Kidney (tissue), 14 donors: Measurements from ENCODE around the gene SNTA1. TPM values are rescaled to one million over a fixed set of nuclear protein-coding genes. Genes with fewer than 3 reads are reported as not detected.

ENCODE experiments used
- DNase-seq, 5 donors: peaks; one replicate each; pipeline ENCODE4 v3.0.0-alpha.2; 2013 to 2020
- FAIRE-seq: peaks from 2 replicates; lab custom pipeline; 2012; peaks lifted over from hg19 to GRCh38; lab: Jason Lieb, UNC
- H3K27ac ChIP-seq, 2 donors: one replicate each; pipeline ENCODE4 v1.7.0; 2013; ENCODE audit warnings: low read depth in 2 of 2, low read length in 2 of 2, inconsistent platforms in 1 of 2
- H3K27me3 ChIP-seq: one replicate; pipeline ENCODE4 v1.7.1; 2013; ENCODE audit warnings: low read length, inconsistent platforms; ENCODE audit not compliant: control insufficient read depth, insufficient read depth
- H3K36me3 ChIP-seq, 3 donors: one replicate each; pipeline versions ENCODE4 v1.7.0 to v1.7.1; 2013; ENCODE audit warnings: low read length in 3 of 3, control low read depth in 1 of 3, inconsistent platforms in 1 of 3; ENCODE audit not compliant: insufficient read depth in 3 of 3, control insufficient read depth in 2 of 3
- H3K4me1 ChIP-seq, 3 donors: one replicate each; pipeline versions ENCODE4 v1.7.0 to v1.7.1; 2013; ENCODE audit warnings: low read length in 3 of 3, inconsistent platforms in 1 of 3, low read depth in 1 of 3; ENCODE audit not compliant: control insufficient read depth in 2 of 3, insufficient read depth in 2 of 3
- H3K4me3 ChIP-seq, 3 donors: one replicate each; pipeline versions ENCODE4 v1.7.0 to v1.8.1; 2013; ENCODE audit warnings: low read length in 3 of 3, control low read depth in 1 of 3, inconsistent platforms in 1 of 3
- H3K9ac ChIP-seq, 3 donors: one replicate each; pipeline versions ENCODE4 v1.7.0 to v1.7.1; 2013; ENCODE audit warnings: low read length in 3 of 3, control low read depth in 1 of 3, inconsistent platforms in 1 of 3
- H3K9me3 ChIP-seq, 3 donors: one replicate each; pipeline versions ENCODE4 v1.7.0 to v1.7.1; 2013; ENCODE audit warnings: low read length in 3 of 3, control low read depth in 1 of 3, inconsistent platforms in 1 of 3; ENCODE audit not compliant: control insufficient read depth in 2 of 3, insufficient read depth in 1 of 3
- intact Hi-C: fragments of 100-400 bp; cut with DNase I; formaldehyde crosslinking; loops from one replicate; pipeline ENCODE4 v1.11.1; 2022
- polyA plus RNA-seq: library from polyadenylated mRNA; stranded (reverse); fragments of 350-450 nt; fragmentation: Illumina TruSeq; extraction: RNeasy Lipid Tissue Mini Kit (QIAGEN cat#74804); gene quantifications from one replicate; pipeline ENCODE4 v1.2.3, GENCODE V29; 2014; ENCODE audit warnings: low read depth, low replicate concordance; ENCODE audit not compliant: insufficient read depth
- total RNA-seq: library from RNA; stranded (reverse); fragmentation: NEBNext Ultra II Directional; extraction: Animal tissue kit (Norgen Biotek cat#: 25700); gene quantifications from one replicate; pipeline ENCODE4 v1.2.1, GENCODE V29; 2021
- TF ChIP-seq, protein P1 (sequence below): IDR thresholded peaks from 3 replicates; pipeline ENCODE4 v1.5.1; 2012; ENCODE audit warnings: mild to moderate bottlenecking, moderate library complexity, borderline replicate concordance; ENCODE audit not compliant: insufficient read depth; ENCODE audit errors: extremely low read depth
- donor health status: control.
- donor health status: control.
- donor health status: control.
- donor health status: control.
- donor health status: control.
- donor health status: DM: yes; HTN: yes; CAD: no.
- donor health status: Normal renal cell carcinoma (clear cell type).

SNTA1 gene
- total and polyA plus RNA-seq, 2 donors from 2014 or later, result 12.2 to 53.6 TPM

DNA sequence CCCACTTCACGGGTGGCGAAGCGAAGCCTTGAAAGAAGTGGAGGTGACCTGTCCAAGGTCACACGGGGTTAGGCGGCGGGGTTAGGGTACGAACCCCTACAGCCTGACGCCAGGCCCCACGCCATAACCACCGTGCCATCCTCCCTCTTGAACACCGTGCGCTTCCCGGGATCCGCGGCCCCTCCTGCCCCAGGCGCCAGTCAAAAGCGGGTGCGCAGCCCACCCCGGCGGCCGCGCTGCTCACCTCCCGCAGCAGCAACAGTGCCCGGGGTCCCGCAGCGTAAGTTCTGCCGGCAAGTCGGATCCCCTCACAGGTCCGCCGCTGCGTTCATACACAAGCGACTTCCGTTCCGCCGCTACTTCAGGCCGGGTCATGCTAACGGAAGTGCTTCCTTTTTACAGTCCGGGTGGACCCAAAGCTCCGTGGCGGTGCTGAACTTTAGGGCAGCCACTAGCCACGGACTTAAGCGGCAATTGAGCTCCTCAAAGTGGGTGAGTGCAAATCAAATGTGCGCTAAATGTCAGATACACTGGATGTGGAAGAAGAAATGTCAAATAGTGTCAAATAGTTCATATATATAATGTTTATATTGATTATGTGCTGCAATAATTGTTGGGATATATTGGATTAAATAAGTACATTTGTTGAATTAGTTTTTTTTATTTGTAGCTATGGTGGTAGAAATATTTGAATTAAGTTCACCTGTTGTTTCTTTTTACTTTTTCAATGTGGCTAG, 42.2 kb downstream of the SNTA1 start, which contains the start of gene CDK5RAP1:
Gene CDK5RAP1 (minus strand): TSS at position 336 of the 737 bp plus-strand sequence. CDS start 4,455 bp downstream, outside the sequence.
- no peaks in the 10 kb centered on the region for H3K36me3 ChIP-seq
- H3K4me1 ChIP-seq, result peaks cover 4 to 18% (median 10%) of the 10 kb centered on the region in 3 donors
- TF ChIP-seq, protein P1, sequence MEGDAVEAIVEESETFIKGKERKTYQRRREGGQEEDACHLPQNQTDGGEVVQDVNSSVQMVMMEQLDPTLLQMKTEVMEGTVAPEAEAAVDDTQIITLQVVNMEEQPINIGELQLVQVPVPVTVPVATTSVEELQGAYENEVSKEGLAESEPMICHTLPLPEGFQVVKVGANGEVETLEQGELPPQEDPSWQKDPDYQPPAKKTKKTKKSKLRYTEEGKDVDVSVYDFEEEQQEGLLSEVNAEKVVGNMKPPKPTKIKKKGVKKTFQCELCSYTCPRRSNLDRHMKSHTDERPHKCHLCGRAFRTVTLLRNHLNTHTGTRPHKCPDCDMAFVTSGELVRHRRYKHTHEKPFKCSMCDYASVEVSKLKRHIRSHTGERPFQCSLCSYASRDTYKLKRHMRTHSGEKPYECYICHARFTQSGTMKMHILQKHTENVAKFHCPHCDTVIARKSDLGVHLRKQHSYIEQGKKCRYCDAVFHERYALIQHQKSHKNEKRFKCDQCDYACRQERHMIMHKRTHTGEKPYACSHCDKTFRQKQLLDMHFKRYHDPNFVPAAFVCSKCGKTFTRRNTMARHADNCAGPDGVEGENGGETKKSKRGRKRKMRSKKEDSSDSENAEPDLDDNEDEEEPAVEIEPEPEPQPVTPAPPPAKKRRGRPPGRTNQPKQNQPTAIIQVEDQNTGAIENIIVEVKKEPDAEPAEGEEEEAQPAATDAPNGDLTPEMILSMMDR, result no peak
- no peaks in the 10 kb centered on the region for H3K9me3 ChIP-seq
- H3K27me3 ChIP-seq, result no peaks in the 10 kb centered on the region
- H3K9ac ChIP-seq, result peak within 1 kb of the TSS; percentile 81 to 99 (median 98)
- H3K4me3 ChIP-seq, result peak within 1 kb of the TSS; percentile 99 to 100 (median 100)
- peak; percentile 89 to 96 (median 93) for DNase-seq
- no peak for FAIRE-seq
- no peak within 1 kb of the TSS for H3K27ac ChIP-seq
- intact Hi-C loops, result no loop called here

DNA sequence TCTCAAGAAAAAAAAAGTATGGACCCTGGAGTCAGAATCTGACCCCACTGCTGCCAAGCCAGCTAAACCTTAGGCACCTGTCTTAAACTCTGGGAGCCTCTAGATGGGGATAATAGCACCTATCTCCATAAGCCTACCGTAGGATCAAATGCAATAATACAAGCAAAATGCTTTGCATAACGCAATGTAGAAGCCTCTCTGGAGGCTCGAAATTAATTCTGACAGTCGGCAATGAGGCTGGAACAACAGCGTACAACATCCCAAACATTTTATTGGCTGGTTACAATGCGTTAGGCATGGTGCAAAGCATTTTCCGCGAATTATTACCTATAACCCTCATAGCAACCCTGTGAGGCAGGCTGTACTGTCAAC, 42.8 kb downstream of the SNTA1 start:
- no peak overlapping the region for H3K27ac ChIP-seq
- peak overlapping the region; percentile 99 to 100 (median 100) for H3K4me3 ChIP-seq
- TF ChIP-seq, protein P1, result no peak
- H3K27me3 ChIP-seq, result no peaks in the 10 kb centered on the region
- no peaks in the 10 kb centered on the region for H3K9me3 ChIP-seq
- intact Hi-C loops, result no loop called here
- DNase-seq (peak in 3 of 5 donors; percentile 30 to 37 (median 32)), FAIRE-seq (no peak)
- H3K36me3 ChIP-seq, result peaks cover 0 to 3% (median 0%) of the 10 kb centered on the region in 3 donors
- H3K9ac ChIP-seq, result peak overlapping the region; percentile 81 to 99 (median 98)
- peaks cover 4 to 18% (median 10%) of the 10 kb centered on the region in 3 donors for H3K4me1 ChIP-seq

DNA sequence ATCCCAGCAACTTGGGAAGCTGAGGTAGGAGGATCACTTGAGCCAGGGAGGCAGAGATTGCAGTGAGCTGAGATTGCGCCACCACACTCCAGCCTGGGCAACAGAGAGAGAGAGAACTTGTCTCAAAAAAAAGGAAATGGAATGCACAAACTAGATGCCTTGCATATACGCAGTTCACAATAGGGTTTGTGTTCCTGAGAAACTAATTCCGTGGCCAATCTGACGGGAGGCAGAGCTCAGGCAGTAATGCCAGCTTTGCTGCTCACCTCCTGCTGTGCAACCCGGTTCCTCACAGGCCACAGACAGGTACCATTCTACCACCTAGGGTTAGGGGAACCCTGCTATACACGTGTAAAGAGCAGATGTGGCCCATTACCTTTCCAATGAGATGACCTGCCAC, 43.6 kb downstream of the SNTA1 start:
- TF ChIP-seq, protein P1, result no peak
- Histone ChIP-seq H3K4me3 (peak overlapping the region in 2 of 3 donors; percentile 16 to 99), H3K9me3 (no peaks in the 10 kb centered on the region), H3K27ac (no peak overlapping the region), H3K4me1 (peaks cover 4 to 18% (median 10%) of the 10 kb centered on the region in 3 donors), H3K36me3 (peaks cover 0 to 4% (median 0%) of the 10 kb centered on the region in 3 donors), H3K9ac (peak overlapping the region in 1 of 3 donors; percentile 81), H3K27me3 (no peaks in the 10 kb centered on the region)
- FAIRE-seq, result no peak
- intact Hi-C loops, result no loop called here
- no peak for DNase-seq
